ENCODE measurements around the gene STMN3. TPM values are rescaled to one million over a fixed set of nuclear protein-coding genes. Genes with fewer than 3 reads are reported as not detected.
A peak's percentile ranks its signal among the peaks of the same experiment; 100 is the strongest.

Gene STMN3
- total and polyA plus RNA-seq, 4 donors = 0.42 to 2.9 (median 0.91) TPM

DNA sequence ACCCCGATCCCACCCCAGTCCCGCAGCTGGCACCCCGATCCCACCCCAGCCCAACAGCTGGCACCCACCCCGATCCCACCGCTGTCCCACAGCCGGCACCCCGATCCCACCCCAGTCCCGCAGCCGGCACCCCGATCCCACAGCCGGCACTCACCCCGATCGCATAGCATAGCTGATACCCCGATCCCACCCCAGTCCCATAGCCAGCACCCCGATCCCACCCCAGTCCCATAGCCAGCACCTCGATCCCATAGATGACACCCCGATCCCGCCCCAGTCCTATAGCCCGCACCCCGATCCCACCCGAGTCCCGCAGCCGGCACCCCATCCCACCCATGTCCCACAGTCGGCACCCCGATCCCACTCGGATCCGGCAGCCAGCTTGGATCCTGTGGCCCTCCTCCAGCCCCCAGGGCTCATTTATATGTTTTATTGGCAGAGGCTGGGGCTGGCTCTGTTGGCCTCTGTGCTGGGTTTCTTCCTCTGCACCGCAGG is 25.4 kb downstream of the STMN3 start:
- Histone ChIP-seq H3K9ac (ENCODE audit: low read depth in 1 of 2, low read length in 2 of 2) (peak overlapping the region; percentile 24 to 65), H3K4me3 (ENCODE audit: low read depth in 1 of 3, low read length in 3 of 3) (peak overlapping the region; percentile 79 to 95 (median 92)), H3K27me3 (ENCODE audit: control insufficient read depth in 4 of 4, insufficient read depth in 4 of 4, low read length in 3 of 4) (no peaks in the 10 kb centered on the region), H3K36me3 (ENCODE audit: control insufficient read depth in 4 of 4, insufficient read depth in 3 of 4, low read depth in 1 of 4, low read length in 3 of 4) (no peaks in the 10 kb centered on the region), H3K9me3 (ENCODE audit: control insufficient read depth in 4 of 4, low read length in 3 of 4) (no peaks in the 10 kb centered on the region), H3K27ac (ENCODE audit: low read depth in 1 of 2, low read length in 2 of 2) (peak overlapping the region; percentile 87 to 98), H3K4me1 (ENCODE audit: control insufficient read depth in 4 of 4, insufficient read depth in 4 of 4, low read length in 3 of 4) (peaks cover 2 to 9% (median 9%) of the 10 kb centered on the region in 4 donors)
- DNase-seq (ENCODE audit: low spot score) = no peak
- TF ChIP-seq EGR1 (IDR thresholded peaks at IDR 0.05; ENCODE audit: low read depth in 2 of 2) (no peak), JUND (IDR thresholded peaks at IDR 0.05) (no peak), GABPA (IDR thresholded peaks at IDR 0.05 in 1 of 2, conservative IDR thresholded peaks at IDR 0.05 in 1 of 2) (no peak), HNF4G (IDR thresholded peaks at IDR 0.05) (no peak), SP1 (IDR thresholded peaks at IDR 0.05) (no peak), HNF4A (conservative IDR thresholded peaks at IDR 0.05) (no peak), TAF1 (conservative IDR thresholded peaks at IDR 0.05) (no peak), RAD21 (IDR thresholded peaks at IDR 0.05) (no peak), RXRA (IDR thresholded peaks at IDR 0.05) (no peak), YY1 (IDR thresholded peaks at IDR 0.05) (no peak), FOXA1 (IDR thresholded peaks at IDR 0.05) (no peak), FOXA2 (IDR thresholded peaks at IDR 0.05) (no peak), NR2F2 (IDR thresholded peaks at IDR 0.05) (no peak)
- TF ChIP-seq, protein P1, sequence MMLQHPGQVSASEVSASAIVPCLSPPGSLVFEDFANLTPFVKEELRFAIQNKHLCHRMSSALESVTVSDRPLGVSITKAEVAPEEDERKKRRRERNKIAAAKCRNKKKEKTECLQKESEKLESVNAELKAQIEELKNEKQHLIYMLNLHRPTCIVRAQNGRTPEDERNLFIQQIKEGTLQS (IDR thresholded peaks at IDR 0.05) = no peak
- TF ChIP-seq, protein P2, sequence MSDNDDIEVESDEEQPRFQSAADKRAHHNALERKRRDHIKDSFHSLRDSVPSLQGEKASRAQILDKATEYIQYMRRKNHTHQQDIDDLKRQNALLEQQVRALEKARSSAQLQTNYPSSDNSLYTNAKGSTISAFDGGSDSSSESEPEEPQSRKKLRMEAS (IDR thresholded peaks at IDR 0.05) = no peak
- TF ChIP-seq, protein P3, sequence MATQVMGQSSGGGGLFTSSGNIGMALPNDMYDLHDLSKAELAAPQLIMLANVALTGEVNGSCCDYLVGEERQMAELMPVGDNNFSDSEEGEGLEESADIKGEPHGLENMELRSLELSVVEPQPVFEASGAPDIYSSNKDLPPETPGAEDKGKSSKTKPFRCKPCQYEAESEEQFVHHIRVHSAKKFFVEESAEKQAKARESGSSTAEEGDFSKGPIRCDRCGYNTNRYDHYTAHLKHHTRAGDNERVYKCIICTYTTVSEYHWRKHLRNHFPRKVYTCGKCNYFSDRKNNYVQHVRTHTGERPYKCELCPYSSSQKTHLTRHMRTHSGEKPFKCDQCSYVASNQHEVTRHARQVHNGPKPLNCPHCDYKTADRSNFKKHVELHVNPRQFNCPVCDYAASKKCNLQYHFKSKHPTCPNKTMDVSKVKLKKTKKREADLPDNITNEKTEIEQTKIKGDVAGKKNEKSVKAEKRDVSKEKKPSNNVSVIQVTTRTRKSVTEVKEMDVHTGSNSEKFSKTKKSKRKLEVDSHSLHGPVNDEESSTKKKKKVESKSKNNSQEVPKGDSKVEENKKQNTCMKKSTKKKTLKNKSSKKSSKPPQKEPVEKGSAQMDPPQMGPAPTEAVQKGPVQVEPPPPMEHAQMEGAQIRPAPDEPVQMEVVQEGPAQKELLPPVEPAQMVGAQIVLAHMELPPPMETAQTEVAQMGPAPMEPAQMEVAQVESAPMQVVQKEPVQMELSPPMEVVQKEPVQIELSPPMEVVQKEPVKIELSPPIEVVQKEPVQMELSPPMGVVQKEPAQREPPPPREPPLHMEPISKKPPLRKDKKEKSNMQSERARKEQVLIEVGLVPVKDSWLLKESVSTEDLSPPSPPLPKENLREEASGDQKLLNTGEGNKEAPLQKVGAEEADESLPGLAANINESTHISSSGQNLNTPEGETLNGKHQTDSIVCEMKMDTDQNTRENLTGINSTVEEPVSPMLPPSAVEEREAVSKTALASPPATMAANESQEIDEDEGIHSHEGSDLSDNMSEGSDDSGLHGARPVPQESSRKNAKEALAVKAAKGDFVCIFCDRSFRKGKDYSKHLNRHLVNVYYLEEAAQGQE (IDR thresholded peaks at IDR 0.05) = no peak
- TF ChIP-seq, protein P4, sequence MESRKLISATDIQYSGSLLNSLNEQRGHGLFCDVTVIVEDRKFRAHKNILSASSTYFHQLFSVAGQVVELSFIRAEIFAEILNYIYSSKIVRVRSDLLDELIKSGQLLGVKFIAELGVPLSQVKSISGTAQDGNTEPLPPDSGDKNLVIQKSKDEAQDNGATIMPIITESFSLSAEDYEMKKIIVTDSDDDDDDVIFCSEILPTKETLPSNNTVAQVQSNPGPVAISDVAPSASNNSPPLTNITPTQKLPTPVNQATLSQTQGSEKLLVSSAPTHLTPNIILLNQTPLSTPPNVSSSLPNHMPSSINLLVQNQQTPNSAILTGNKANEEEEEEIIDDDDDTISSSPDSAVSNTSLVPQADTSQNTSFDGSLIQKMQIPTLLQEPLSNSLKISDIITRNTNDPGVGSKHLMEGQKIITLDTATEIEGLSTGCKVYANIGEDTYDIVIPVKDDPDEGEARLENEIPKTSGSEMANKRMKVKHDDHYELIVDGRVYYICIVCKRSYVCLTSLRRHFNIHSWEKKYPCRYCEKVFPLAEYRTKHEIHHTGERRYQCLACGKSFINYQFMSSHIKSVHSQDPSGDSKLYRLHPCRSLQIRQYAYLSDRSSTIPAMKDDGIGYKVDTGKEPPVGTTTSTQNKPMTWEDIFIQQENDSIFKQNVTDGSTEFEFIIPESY (IDR thresholded peaks at IDR 0.05) = no peak
- TF ChIP-seq, protein P5, sequence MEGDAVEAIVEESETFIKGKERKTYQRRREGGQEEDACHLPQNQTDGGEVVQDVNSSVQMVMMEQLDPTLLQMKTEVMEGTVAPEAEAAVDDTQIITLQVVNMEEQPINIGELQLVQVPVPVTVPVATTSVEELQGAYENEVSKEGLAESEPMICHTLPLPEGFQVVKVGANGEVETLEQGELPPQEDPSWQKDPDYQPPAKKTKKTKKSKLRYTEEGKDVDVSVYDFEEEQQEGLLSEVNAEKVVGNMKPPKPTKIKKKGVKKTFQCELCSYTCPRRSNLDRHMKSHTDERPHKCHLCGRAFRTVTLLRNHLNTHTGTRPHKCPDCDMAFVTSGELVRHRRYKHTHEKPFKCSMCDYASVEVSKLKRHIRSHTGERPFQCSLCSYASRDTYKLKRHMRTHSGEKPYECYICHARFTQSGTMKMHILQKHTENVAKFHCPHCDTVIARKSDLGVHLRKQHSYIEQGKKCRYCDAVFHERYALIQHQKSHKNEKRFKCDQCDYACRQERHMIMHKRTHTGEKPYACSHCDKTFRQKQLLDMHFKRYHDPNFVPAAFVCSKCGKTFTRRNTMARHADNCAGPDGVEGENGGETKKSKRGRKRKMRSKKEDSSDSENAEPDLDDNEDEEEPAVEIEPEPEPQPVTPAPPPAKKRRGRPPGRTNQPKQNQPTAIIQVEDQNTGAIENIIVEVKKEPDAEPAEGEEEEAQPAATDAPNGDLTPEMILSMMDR (IDR thresholded peaks at IDR 0.05; ENCODE audit: low read depth, low read length, missing input control) = no peak
- 11% methylated on average over 28 of the region's 28 CpGs for WGBS
